ENCODE measurements around the gene ANKRD24.
"Not testable (repeated sequence)": the region's sequence is repeated elsewhere in the genome, so short reads cannot be mapped to it uniquely, and the experiment has no call there.

The ANKRD24 gene

GRCh38 chr19:4157971-4158370, 24.5 kb upstream of the ANKRD24 start:
- H3K4me1 Mint-ChIP-seq, H3K4me3 Mint-ChIP-seq: not testable (repeated sequence)

GRCh38 chr19:4161415-4162077, 20.9 kb upstream of the ANKRD24 start:
- no peaks in the 10 kb centered on the region for H3K36me3 Mint-ChIP-seq
- H3K27me3 Mint-ChIP-seq = peaks cover 46% of the 10 kb centered on the region
- no peaks in the 10 kb centered on the region for H3K4me1 Mint-ChIP-seq
- no peaks in the 10 kb centered on the region for H3K9me3 Mint-ChIP-seq
- ATAC-seq = no peak
- H3K4me3 Mint-ChIP-seq = no peak overlapping the region
- H3K27ac Mint-ChIP-seq = no peak overlapping the region

More at GRCh38 chr19:4157971-4158370, 24.5 kb upstream of the ANKRD24 start:
- peaks cover 55% of the 10 kb centered on the region for H3K27me3 Mint-ChIP-seq
- H3K36me3 Mint-ChIP-seq, H3K9me3 Mint-ChIP-seq, H3K27ac Mint-ChIP-seq, ATAC-seq: not testable (repeated sequence)

- Mint-ChIP-seq H3K27me3 (peaks cover 63% of the 10 kb centered on the region), H3K9me3 (no peaks in the 10 kb centered on the region), H3K36me3 (no peaks in the 10 kb centered on the region), H3K4me1 (no peaks in the 10 kb centered on the region), H3K4me3 (no peak overlapping the region), H3K27ac (no peak overlapping the region)
- ATAC-seq = no peak
These were observed 18.2 kb upstream of the ANKRD24 start for GRCh38 chr19:4164262-4164661.

- Mint-ChIP-seq H3K27me3 (peaks cover 59% of the 10 kb centered on the region), H3K4me3 (no peak overlapping the region), H3K4me1 (peaks cover 11% of the 10 kb centered on the region), H3K36me3 (peaks cover 13% of the 10 kb centered on the region), H3K9me3 (no peaks in the 10 kb centered on the region), H3K27ac (no peak overlapping the region)
- ATAC-seq = no peak
These were observed 10.8 kb upstream of the ANKRD24 start for GRCh38 chr19:4171676-4172075.

GRCh38 chr19:4172861-4173473, 9.5 kb upstream of the ANKRD24 start:
- H3K27ac Mint-ChIP-seq = no peak overlapping the region
- peaks cover 21% of the 10 kb centered on the region for H3K36me3 Mint-ChIP-seq
- peaks cover 46% of the 10 kb centered on the region for H3K27me3 Mint-ChIP-seq
- no peaks in the 10 kb centered on the region for H3K9me3 Mint-ChIP-seq
- peaks cover 11% of the 10 kb centered on the region for H3K4me1 Mint-ChIP-seq
- peak; percentile 61 for ATAC-seq
- H3K4me3 Mint-ChIP-seq = no peak overlapping the region

GRCh38 chr19:4173479-4174212, 8.8 kb upstream of the ANKRD24 start:
- Mint-ChIP-seq H3K4me1 (peaks cover 11% of the 10 kb centered on the region), H3K9me3 (no peaks in the 10 kb centered on the region), H3K36me3 (peaks cover 28% of the 10 kb centered on the region), H3K27me3 (peaks cover 39% of the 10 kb centered on the region), H3K27ac (no peak overlapping the region), H3K4me3 (no peak overlapping the region)
- ATAC-seq = no peak

GRCh38 chr19:4174213-4174894, 8.1 kb upstream of the ANKRD24 start:
- no peak overlapping the region for H3K4me3 Mint-ChIP-seq
- no peaks in the 10 kb centered on the region for H3K9me3 Mint-ChIP-seq
- peaks cover 16% of the 10 kb centered on the region for H3K4me1 Mint-ChIP-seq
- peaks cover 32% of the 10 kb centered on the region for H3K27me3 Mint-ChIP-seq
- ATAC-seq = peak; percentile 6
- peaks cover 35% of the 10 kb centered on the region for H3K36me3 Mint-ChIP-seq
- no peak overlapping the region for H3K27ac Mint-ChIP-seq

GRCh38 chr19:4174895-4175668, 7.4 kb upstream of the ANKRD24 start:
- Mint-ChIP-seq H3K36me3 (peaks cover 42% of the 10 kb centered on the region), H3K4me1 (peaks cover 24% of the 10 kb centered on the region), H3K27me3 (peaks cover 27% of the 10 kb centered on the region), H3K27ac (no peak overlapping the region), H3K9me3 (no peaks in the 10 kb centered on the region), H3K4me3 (no peak overlapping the region)
- peak; percentile 25 for ATAC-seq

- ATAC-seq = no peak
- no peaks in the 10 kb centered on the region for H3K9me3 Mint-ChIP-seq
- no peak overlapping the region for H3K4me3 Mint-ChIP-seq
- H3K27ac Mint-ChIP-seq = no peak overlapping the region
- H3K4me1 Mint-ChIP-seq = peaks cover 29% of the 10 kb centered on the region
- H3K27me3 Mint-ChIP-seq = peaks cover 23% of the 10 kb centered on the region
- peaks cover 45% of the 10 kb centered on the region for H3K36me3 Mint-ChIP-seq
These were observed 6.9 kb upstream of the ANKRD24 start for GRCh38 chr19:4175669-4175931.

GRCh38 chr19:4177146-4177545, 5.3 kb upstream of the ANKRD24 start:
- peaks cover 12% of the 10 kb centered on the region for H3K27me3 Mint-ChIP-seq
- no peak for ATAC-seq
- H3K4me1 Mint-ChIP-seq = peaks cover 42% of the 10 kb centered on the region
- no peak overlapping the region for H3K27ac Mint-ChIP-seq
- H3K36me3 Mint-ChIP-seq = peaks cover 50% of the 10 kb centered on the region
- H3K4me3 Mint-ChIP-seq = no peak overlapping the region
- H3K9me3 Mint-ChIP-seq = no peaks in the 10 kb centered on the region

- peaks cover 50% of the 10 kb centered on the region for H3K36me3 Mint-ChIP-seq
- H3K9me3 Mint-ChIP-seq = no peaks in the 10 kb centered on the region
- H3K4me1 Mint-ChIP-seq = peaks cover 46% of the 10 kb centered on the region
- ATAC-seq = no peak
- H3K27ac Mint-ChIP-seq = no peak overlapping the region
- no peak overlapping the region for H3K4me3 Mint-ChIP-seq
- no peaks in the 10 kb centered on the region for H3K27me3 Mint-ChIP-seq
These were observed 3.5 kb upstream of the ANKRD24 start for GRCh38 chr19:4178990-4179389.

- no peak for ATAC-seq
- H3K27me3 Mint-ChIP-seq = no peaks in the 10 kb centered on the region
- peak overlapping the region; percentile 98 for H3K4me3 Mint-ChIP-seq
- peaks cover 39% of the 10 kb centered on the region for H3K36me3 Mint-ChIP-seq
- peaks cover 55% of the 10 kb centered on the region for H3K4me1 Mint-ChIP-seq
- H3K27ac Mint-ChIP-seq = peak overlapping the region; percentile 98
- H3K9me3 Mint-ChIP-seq = no peaks in the 10 kb centered on the region
These were observed 1.4 kb upstream of the ANKRD24 start for GRCh38 chr19:4181053-4181508.

GRCh38 chr19:4183967-4184717, 1.7 kb downstream of the ANKRD24 start:
- H3K9me3 Mint-ChIP-seq = no peaks in the 10 kb centered on the region
- peaks cover 58% of the 10 kb centered on the region for H3K4me1 Mint-ChIP-seq
- no peak for ATAC-seq
- H3K27me3 Mint-ChIP-seq = peaks cover 6% of the 10 kb centered on the region
- H3K36me3 Mint-ChIP-seq = peaks cover 18% of the 10 kb centered on the region
- no peak overlapping the region for H3K27ac Mint-ChIP-seq
- peak overlapping the region; percentile 16 for H3K4me3 Mint-ChIP-seq

GRCh38 chr19:4184718-4185352, 2.3 kb downstream of the ANKRD24 start:
- no peak overlapping the region for H3K4me3 Mint-ChIP-seq
- H3K9me3 Mint-ChIP-seq = no peaks in the 10 kb centered on the region
- no peak for ATAC-seq
- H3K27ac Mint-ChIP-seq = no peak overlapping the region
- peaks cover 51% of the 10 kb centered on the region for H3K4me1 Mint-ChIP-seq
- peaks cover 6% of the 10 kb centered on the region for H3K27me3 Mint-ChIP-seq
- H3K36me3 Mint-ChIP-seq = peaks cover 11% of the 10 kb centered on the region
